ENCODE results near the gene RAX2.
"Not testable (repeated sequence)": the region's sequence is repeated elsewhere in the genome, so short reads cannot be mapped to it uniquely, and the experiment has no call there.

The RAX2 gene

GRCh38 chr19:3757705-3758104 lies 14.3 kb downstream of the RAX2 start:
- DNase-seq = not testable (repeated sequence)

DNA sequence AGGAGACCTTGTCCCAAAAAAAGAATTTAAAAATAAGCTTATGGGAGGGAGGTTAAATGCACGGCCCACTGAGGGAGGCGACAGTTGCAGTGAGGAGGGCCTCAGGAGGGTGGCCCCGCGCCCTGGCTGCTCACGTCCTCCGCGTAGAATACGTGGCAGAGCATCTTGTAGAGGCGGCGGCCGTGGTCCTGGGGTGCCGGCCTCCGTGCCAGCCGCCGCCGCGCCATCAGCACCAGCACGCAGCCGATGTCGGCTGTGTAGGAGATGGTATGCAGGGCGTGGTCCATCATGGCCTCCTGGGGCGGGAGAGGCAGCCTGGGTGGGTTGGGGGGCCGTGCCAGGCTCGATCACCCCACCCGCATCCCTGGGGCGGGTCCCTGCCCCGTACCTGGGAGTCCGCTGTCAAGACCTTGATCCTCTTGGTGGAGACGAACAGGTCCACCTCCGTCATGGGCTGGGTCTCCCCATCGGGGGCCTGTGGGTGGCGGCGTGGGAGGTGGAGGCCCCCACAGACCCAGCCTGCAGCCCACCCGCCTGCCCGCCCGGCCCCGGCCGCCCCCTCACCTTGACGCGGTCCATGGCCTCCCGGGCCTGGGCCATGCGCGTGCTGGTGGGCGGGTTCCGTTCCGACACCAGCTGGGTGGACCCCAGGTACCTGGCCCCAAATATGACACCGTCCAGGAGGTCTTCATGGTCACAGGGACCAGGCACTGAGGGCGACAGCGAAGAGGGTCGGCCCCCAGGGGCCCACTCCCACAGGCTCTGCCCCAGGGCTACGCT lies 18.2 kb downstream of the RAX2 start:
- DNase-seq = no peak

DNA sequence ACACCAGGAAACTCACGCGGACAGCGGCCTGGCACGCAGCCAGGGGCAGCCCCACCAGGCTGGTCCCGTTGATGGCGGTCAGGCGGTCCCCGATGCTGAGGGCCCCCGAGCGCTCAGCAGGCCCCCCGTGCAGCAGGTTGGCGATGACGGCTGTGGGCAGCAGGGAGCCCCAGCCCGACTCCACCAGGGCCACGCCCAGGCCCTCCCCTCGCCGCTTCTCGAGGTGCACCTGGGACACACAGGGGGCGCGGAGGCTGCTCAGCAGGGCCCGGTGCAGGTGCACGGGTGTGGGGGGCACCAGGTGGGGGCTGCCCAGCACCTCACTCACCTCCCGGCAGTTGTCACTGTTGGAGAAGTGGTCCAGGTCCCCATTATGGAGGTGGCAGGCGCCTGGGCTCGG lies 19.5 kb downstream of the RAX2 start:
- no peak for DNase-seq

DNA sequence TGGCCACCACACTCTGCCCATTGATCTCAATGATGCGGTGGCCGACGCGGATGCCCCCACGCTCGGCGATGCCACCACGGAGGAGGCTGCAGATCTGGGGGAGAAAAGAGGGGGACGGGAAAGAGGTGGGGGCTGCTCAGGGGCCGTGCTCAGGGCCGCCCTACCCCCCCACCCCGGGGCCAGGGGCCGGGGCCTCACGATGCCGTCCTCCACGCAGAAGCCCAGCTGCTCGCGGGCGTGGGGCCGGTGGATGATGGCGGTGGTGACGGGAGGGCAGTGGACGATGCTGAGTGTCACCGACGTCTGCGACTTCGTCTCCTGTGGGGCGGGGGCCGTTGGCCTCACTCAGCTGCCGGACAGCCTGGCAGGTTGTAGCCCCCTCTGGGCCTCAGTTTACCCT lies 20.8 kb downstream of the RAX2 start:
- no peak for DNase-seq

GRCh38 chr19:3750211-3750610 lies 21.8 kb downstream of the RAX2 start:
- DNase-seq = no peak

GRCh38 chr19:3748965-3749364 lies 23.1 kb downstream of the RAX2 start:
- DNase-seq = no peak

GRCh38 chr19:3746371-3747056 lies 25.5 kb downstream of the RAX2 start:
- no peak for DNase-seq

DNA sequence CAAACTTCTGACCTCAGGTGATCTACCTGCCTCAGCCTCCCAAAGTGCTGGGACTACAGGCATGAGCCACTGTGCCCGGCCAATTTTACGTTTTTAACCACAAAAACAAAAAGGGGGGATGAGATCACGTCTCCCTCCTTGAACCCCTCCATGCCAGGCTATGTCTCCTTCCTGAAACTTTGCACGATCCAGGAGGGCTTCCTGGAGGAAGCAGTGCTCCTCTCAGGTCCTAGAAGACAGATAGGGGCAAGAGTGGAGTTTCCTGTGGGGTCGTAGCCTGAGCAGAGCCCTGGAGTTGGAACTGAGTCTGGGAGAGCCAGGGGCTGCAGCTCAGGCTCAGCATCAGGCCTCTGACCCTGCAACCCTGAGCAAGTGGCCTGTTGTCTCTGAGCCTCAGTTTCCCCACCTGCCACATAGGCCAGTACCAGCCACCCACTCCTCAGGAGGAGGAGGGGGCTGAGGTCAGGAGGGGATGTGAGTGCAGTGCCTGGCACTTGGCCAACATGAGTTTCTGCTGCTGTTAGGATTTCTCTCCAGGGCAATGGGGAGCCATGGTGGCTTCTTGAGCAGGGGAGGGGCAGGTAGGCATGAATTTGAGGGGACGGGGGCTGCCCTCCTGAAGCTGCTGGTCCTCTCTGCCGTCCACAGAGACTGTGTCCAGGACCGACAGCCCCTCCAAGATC lies 26.5 kb downstream of the RAX2 start:
- DNase-seq = no peak

GRCh38 chr19:3743486-3743885 lies 28.5 kb downstream of the RAX2 start:
- no peak for DNase-seq

GRCh38 chr19:3740431-3740830 lies 31.6 kb downstream of the RAX2 start:
- no peak for DNase-seq

DNA sequence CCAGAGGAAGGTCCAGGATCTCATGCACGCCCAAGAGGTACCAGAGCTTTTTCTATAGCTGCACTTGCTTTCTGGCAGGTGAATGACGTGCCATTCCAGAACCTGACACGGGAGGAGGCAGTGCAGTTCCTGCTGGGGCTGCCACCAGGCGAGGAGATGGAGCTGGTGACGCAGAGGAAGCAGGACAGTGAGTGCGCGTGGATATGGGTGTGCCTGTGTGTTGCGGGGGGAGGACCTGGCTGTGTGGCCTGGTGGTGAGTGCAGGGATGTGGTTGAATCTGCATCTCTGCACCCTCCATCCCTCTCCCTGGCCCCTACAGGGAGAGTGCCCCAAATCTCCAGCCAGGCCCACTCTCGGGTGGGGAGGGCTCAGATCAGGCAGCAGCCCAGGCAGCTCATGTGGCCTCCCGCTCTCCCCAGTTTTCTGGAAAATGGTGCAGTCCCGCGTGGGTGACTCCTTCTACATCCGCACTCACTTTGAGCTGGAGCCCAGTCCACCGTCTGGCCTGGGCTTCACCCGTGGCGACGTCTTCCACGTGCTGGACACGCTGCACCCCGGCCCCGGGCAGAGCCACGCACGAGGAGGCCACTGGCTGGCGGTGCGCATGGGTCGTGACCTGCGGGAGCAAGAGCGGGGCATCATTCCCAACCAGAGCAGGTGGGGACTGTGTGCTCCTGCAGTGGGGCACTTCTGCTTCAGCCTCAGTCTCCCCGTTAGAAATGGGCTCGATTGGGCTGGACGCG lies 33.4 kb downstream of the RAX2 start:
- DNase-seq = no peak

- DNase-seq = no peak
Measured at GRCh38 chr19:3737487-3738205, 34.4 kb downstream of the RAX2 start.

DNA sequence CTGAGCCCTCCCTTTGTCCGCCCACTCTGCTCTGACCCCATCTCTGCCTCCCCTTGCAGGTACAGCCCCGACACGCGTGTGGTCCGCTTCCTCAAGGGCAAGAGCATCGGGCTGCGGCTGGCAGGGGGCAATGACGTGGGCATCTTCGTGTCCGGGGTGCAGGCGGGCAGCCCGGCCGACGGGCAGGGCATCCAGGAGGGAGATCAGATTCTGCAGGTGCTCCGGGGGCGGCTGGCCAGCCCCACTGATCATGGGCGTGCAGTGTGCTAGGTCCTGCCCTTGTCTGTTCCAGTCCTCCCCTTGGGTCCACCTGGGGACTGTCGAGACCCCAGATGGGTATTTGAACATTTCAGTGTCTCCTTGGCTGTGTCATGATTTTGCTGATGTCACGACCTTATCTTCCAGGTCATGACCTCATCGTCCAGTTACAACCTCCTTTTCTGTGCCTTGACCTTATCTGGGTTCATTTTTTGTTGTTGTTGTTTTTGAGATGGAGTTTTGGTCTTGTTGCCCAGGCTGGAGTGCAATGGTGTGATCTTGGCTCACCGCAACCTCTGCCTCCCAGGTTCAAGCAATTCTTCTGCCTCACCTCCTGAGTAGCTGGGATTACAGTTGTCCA lies 35.8 kb downstream of the RAX2 start:
- no peak for DNase-seq

DNA sequence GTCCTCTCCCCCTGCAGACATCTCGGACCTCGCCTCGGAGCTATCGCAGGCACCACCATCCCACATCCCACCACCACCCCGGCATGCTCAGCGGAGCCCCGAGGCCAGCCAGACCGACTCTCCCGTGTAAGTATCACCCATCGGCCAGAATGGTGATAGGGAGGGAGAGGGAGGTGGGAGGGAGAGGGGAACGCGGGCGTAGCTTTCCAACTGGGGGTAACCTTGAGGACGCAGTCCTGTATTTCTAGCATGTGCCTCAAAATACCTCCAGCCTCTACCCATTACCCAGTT lies 37.8 kb downstream of the RAX2 start:
- DNase-seq = no peak

DNA sequence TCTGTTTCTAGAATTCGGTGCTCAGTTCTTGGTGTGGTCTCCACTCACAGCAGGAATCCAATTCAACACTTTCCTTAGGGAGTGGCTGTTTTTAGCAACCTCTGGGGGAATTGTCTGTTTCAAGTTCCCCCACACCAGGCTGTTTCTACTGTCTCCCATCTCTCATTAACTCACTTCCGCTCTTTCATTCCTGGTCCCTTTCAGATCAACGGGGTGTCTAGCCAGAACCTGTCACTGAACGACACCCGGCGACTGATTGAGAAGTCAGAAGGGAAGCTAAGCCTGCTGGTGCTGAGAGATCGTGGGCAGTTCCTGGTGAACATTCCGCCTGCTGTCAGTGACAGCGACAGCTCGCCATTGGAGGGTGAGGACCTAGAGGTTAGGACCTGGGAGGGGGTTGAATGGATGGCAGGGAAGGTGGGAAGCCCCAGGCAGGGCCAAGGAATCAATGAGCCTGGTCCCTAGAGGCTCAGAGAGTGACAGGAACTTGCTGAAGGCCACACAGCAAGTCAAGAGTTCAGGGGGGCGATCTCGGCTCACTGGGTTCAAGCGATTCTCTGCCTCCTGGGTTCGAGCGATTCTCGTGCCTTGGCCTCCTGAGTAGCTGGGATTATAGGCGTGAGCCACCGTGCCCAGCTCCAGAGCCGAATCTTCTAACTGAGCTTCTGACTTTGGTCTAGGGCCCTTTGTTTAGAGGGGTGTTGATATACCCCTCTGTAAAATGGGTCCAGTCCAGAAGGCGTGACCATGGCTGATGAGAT lies 38.3 kb downstream of the RAX2 start:
- DNase-seq = no peak

GRCh38 chr19:3732108-3732507 lies 39.9 kb downstream of the RAX2 start:
- no peak for DNase-seq

DNA sequence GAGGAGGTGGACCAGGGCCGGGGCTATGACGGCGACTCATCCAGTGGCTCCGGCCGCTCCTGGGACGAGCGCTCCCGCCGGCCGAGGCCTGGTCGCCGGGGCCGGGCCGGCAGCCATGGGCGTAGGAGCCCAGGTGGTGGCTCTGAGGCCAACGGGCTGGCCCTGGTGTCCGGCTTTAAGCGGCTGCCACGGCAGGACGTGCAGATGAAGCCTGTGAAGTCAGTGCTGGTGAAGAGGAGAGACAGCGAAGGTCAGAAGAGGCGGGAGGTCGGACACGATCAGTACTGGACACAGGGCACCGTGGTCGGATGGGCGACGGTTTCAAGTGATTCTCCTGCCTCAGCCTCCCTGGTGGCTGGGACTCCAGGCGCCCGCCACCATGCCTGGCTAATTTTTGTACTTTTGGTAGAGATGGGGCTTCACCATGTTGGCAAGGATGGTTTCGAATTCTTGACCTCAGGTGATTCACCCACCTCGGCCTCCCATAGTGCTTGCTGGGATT lies 41.5 kb downstream of the RAX2 start:
- DNase-seq = no peak

DNA sequence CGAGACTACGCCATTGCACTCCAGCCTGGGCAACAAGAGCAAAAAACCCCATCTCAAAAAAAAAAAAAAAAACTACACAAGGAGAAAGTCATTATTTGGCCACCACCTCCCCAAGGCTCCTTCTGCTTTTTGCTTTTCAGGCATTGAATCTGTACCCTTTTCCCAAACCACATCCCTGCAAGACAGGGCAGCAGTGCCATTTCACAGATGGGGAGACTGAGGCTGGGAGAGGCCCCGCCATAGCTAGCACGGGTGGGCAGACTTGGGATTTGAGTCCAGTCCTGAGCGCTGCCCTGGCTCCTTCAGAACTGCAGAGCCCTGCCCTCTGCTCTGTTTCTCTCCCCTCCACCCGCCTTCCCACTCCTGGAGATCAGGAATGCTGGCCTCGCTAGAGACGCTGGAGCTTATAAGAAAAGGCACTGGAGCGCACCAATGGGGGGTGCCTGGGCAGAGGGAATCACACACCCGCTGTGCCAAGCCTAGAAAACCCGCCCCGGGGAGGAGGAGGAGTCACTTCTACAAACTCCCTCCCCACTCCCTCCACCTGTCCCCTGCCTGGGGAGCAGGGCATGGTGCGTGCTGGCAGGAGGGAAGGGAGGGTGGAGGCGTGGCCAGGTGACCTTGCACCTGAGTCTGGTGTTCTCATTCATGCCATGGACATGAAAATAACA lies 46.3 kb downstream of the RAX2 start:
- peak; percentile 62 for DNase-seq

GRCh38 chr19:3725121-3725520 lies 46.9 kb downstream of the RAX2 start:
- no peak for DNase-seq

- no peak for DNase-seq
Measured at GRCh38 chr19:3723883-3724282, 48.1 kb downstream of the RAX2 start.

DNA sequence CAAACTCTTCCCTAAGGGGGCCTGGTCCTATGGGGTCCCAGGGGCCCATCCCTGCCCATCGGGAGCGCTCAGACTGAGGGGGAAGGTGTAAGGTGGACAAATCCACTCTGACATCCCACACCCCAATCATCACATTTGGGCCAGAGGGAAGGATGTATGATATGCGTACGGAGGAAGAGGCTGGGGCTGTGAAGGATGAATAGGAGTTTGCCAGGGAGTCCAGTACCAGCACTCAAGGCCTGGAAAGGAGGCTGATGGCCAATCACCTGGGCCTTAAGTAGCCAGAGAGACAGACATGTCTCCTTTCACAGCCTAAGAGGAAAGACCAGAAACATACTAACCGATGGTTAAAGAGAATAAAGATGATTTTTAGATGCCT lies 48.9 kb downstream of the RAX2 start:
- DNase-seq = no peak
